Right renal pelvis (tissue), 4 donors: ENCODE results near the gene ASIC3. TPM values are rescaled to one million over a fixed set of nuclear protein-coding genes. Genes with fewer than 3 reads are reported as not detected.
A peak's percentile ranks its signal among the peaks of the same experiment; 100 is the strongest.
"Not testable (repeated sequence)": the region's sequence is repeated elsewhere in the genome, so short reads cannot be mapped to it uniquely, and the experiment has no call there.

Experiments
- DNase-seq, 4 donors: peaks; one replicate each; pipeline ENCODE4 v3.0.0-alpha.2; 2013; ENCODE audit warnings: low read depth in 4 of 4, low spot score in 3 of 4, missing footprints in 1 of 4
- polyA plus RNA-seq, 4 donors: library from polyadenylated mRNA; unstranded; fragments of 120-200 nt; gene quantifications; one replicate each; pipeline ENCODE4 v1.2.1, GENCODE V29; 2013; ENCODE audit not compliant: insufficient read length in 4 of 4

ASIC3 gene
- polyA plus RNA-seq, 4 donors: 1.9 to 2.2 (median 2.1) TPM

DNA sequence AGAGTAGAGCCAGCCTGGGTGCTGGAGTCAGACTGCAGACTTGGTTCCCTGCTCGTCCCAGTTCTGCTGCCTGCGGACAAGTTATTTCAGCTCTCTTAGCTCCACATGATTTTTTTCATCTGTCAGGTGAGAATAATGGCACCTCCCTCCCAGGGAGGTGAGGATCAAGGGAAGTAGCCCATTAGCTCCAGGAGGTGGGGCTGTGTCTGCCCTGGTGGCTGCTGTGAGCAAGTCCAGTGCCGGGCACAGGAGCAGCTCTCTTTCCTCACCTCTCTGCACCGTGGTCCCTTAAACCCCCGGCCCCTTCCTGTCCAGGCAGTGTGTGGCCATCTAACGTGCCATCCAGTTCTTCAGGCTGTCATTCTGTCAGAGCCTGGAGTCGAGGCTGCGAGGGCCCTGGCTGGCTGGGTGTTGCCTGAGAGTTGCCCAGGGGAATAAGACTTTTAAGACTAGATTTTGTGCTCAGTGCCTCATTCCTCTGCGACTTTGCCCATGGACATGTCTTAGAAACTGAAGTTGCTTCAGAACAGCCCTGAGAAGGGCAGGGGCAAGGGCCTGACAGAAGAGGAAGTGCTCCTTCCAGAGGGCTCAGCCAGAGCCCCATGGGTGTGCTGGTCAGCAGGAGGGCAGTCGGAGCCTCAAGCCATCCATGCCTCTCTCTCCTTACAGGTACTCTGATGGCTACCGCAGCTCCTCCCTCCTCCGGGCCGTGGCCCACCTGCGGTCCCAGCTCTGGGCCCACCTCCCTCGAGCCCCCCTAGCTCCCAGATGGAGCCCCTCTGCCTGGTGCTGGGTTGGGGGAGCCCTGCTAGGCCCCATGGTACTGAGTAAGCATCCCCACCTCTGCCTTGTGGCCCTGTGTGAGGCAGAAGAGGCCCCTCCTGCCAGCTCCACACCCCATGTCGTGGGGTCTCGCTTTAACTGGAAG is 15.1 kb upstream of the ASIC3 start:
- DNase-seq: no peak

GRCh38 chr7:151033864-151034249 is 14.5 kb upstream of the ASIC3 start:
- DNase-seq: no peak

- no peak for DNase-seq
Measured at GRCh38 chr7:151034312-151035025, 13.9 kb upstream of the ASIC3 start.

DNA sequence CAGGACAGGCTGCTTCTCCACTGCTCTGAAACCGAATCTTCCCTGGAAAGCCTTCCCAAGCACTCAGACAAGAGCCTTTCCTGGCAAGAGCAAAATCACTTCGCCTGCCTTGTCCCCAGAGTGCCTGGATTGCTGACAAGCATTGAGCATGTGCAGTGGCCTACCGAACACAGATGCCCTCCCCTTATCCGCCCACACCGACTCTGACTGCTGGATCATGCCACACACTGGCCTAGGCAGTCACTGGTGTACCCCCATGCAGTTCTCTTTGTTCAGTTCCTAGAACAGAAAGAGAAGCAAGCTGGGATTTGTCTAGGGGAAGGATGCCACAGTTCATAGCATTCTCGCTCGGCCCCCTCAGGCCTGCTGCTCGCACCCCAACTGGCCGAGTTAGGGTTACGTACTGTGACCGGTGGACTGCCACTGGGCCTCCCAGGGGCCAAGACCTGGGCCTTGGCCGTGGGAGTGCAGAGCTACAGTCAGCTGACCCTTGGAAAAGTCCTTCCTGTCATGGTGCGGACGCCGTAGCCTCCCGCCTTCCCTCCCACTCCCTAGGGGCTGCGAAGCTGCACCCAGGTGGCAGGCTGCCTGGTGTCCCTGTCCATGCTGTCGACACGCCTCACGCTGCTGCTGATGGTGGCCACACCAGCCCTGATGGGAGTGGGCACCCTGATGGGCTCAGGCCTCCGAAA is 13.2 kb upstream of the ASIC3 start:
- DNase-seq: no peak

GRCh38 chr7:151035902-151036301 is 12.4 kb upstream of the ASIC3 start:
- DNase-seq: no peak

- DNase-seq: no peak
Measured at GRCh38 chr7:151038951-151039849, 9.1 kb upstream of the ASIC3 start.

DNA sequence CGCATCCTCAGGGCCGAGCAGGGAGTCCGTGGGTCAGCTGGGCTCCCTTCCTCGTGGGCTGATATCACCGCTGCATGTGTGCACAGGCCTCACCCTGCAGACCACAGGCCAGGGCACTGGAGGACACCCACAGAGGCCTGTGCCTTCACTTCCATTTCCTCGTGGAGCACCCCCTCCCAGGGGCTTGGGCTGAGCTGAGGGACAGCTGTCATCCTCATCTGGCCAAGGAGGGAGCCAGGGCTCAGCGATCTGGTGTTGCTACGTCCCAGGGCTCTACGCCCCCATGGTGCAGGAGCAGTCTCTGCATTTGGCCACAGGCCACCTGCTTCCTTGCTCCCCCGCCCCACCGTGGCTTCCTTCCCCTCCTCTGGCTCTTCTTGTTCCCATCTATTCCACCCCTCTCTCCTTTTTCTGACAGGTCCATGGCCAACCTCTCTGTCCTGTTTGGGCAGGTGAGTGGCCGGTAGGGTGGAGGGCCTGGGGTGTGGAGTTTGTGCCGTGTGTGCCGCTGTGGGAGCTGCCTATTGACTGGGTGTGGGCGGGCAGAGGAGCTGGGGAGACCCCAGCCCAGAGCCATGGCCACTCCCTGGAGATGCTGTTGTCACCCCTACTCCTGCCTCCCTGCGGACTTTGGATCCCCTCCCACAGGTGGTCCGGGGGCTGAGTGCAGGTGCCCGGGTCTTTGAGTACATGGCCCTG is 8.3 kb upstream of the ASIC3 start:
- DNase-seq: no peak

- no peak for DNase-seq
Measured at GRCh38 chr7:151040616-151041375, 7.5 kb upstream of the ASIC3 start.

- not testable (repeated sequence) for DNase-seq
Measured at GRCh38 chr7:151043449-151043848, 4.9 kb upstream of the ASIC3 start.

- DNase-seq: no peak
Measured at GRCh38 chr7:151043959-151044358, 4.4 kb upstream of the ASIC3 start.

- DNase-seq: no peak
Measured at GRCh38 chr7:151045262-151045661, 3.1 kb upstream of the ASIC3 start.

DNA sequence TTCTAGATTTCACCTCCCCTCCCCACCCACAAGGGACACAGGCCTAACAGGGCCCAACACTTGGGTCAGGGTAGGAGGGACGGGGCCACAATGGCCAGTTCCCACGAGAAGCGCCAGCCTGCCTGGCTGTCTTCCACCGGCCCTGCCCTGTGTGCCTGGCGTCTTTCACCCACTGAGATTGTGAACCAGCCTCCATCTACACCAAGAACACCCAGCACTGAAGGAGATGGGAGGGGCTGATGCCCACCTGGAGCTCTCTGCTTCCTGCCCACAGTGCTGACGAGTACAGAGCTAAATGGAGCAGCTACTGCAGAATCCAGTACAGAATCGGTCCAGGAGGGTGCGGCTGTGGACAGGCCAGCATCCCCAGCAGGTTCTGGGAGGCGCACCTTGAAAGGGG is 2.4 kb upstream of the ASIC3 start:
- DNase-seq: no peak

DNA sequence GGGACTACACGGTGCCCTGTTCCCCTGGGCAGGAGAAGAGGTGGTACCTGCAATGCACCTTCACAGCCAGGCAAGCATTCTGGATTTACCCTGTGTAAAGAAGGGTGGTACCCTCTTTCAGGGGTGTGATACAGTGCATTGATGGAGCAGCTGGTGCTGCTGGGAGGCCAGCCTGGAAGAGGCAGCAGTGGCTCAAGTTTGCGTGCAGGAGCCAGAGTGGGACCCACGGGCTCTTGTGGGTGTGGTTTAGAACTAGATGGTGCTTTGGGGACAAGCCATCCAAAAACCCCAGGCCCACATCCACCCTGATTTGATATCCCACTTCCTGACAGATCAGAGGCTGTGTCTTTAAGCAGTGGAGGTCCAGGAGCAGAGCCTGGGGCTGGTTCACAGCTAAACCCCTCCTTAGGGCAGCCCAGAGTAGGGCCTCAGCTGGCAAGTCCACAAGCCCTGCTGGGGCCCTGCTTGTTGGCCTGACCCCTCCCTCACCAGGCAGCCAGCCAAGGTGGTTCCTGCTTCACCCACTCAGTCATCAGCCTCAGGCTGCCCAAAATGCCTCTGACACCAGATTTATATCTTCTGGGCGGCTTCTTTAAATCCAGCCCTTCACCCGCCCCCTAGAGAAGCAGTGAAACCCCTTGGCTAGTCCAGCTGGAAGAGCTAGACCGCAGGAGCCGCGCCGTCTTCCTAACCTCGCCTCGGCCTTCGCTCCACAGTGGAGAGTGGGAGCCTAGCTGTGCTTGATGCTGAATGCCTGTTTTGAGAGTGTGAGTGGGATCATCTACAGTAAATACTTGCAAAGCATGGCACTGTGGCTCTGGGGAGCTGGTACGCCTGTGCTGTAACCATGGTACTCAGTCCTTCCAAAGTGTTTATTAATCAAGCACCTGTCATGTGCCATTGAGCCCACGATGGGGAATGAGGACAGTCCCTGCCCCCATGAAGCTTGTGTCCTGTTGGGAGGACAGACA is 1.4 kb upstream of the ASIC3 start:
- no peak for DNase-seq

GRCh38 chr7:151048911-151049463 is 656 bp downstream of the ASIC3 start:
- no peak for DNase-seq

DNA sequence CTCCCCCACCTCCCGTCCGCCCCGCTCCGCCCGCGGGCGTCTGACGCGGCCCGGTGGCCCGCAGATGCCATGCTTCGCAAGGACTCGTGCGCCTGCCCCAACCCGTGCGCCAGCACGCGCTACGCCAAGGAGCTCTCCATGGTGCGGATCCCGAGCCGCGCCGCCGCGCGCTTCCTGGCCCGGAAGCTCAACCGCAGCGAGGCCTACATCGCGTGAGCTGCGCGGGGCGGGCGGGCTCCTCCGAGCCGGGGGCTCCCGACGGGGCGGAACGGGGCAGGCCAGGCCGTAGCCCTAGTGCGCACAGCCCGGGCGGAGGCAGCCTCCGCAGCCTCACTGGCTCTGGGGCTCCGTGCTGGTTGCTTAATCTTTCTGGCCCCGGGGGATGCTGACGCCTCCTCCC is 2.8 kb downstream of the ASIC3 start:
- peak in 2 of 4 donors; percentile 69 to 77 for DNase-seq

DNA sequence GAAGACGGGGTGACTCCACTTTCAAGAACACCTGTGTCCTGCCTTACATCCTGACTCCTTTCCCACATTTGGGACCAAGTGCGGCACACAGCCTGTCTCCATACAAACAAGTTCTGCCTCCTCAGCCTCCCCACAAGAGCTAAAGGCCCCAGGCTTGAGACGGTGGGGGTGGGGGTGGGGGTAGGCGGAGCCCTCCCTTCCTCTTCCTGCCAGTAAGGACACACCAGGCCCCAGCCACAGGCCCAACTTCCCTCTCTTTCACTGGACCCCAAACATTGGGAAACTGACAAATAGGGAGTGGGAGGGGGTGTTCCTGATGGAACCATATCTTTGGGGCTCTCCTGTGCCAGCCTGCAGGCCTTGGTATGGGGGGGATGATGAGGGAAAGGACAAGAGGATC is 4.8 kb downstream of the ASIC3 start:
- DNase-seq: no peak

- no peak for DNase-seq
Measured at GRCh38 chr7:151053751-151054150, 5.4 kb downstream of the ASIC3 start.
